GM23248 (cell line): ENCODE measurements around the gene CD59. TPM values are rescaled to one million over a fixed set of nuclear protein-coding genes. Genes with fewer than 3 reads are reported as not detected.
A peak's percentile ranks its signal among the peaks of the same experiment; 100 is the strongest.
"Not testable (repeated sequence)": the region's sequence is repeated elsewhere in the genome, so short reads cannot be mapped to it uniquely, and the experiment has no call there.

Experiments used
- DNase-seq: peaks from one replicate; pipeline ENCODE4 v3.0.0-alpha.2; 2015
- H2AFZ ChIP-seq: fragments of 200-600 bp; sonication (generic); 2 replicates; pipeline ENCODE4 v1.6.1; 2016; ENCODE audit warnings: antibody characterized with exemption
- H3F3A ChIP-seq: fragments of 200-600 bp; sonication (generic); 2 replicates; pipeline ENCODE4 v1.6.1; 2016; ENCODE audit warnings: mild to moderate bottlenecking, antibody characterized with exemption, mixed run types; ENCODE audit not compliant: insufficient read depth
- H3K27ac ChIP-seq: fragments of 200-600 bp; sonication (generic); 2 replicates; pipeline ENCODE4 v1.5.1; 2016; ENCODE audit warnings: mild to moderate bottlenecking
- H3K27me3 ChIP-seq: fragments of 200-600 bp; sonication (generic); replicated peaks from 2 replicates; pipeline ENCODE4 v1.6.1; 2016; ENCODE audit warnings: mild to moderate bottlenecking; ENCODE audit not compliant: insufficient read depth
- H3K36me3 ChIP-seq: fragments of 200-600 bp; sonication (generic); 2 replicates; pipeline ENCODE4 v1.6.1; 2016; ENCODE audit warnings: low read depth, mild to moderate bottlenecking
- H3K4me1 ChIP-seq: fragments of 200-600 bp; sonication (generic); 2 replicates; pipeline ENCODE4 v1.6.1; 2016; ENCODE audit warnings: mild to moderate bottlenecking; ENCODE audit not compliant: insufficient read depth
- H3K4me2 ChIP-seq: fragments of 200-600 bp; sonication (generic); one replicate; pipeline ENCODE4 v1.6.1; 2016; ENCODE audit warnings: mild to moderate bottlenecking; ENCODE audit not compliant: unreplicated experiment
- H3K4me3 ChIP-seq: fragments of 200-600 bp; sonication (generic); 2 replicates; pipeline ENCODE4 v1.5.1; 2016; ENCODE audit warnings: mild to moderate bottlenecking
- H3K79me2 ChIP-seq: fragments of 200-600 bp; sonication (generic); 2 replicates; pipeline ENCODE4 v1.6.1; 2016; ENCODE audit warnings: mild to moderate bottlenecking; ENCODE audit not compliant: insufficient read depth
- H3K9ac ChIP-seq: fragments of 200-600 bp; sonication (generic); 2 replicates; pipeline ENCODE4 v1.6.1; 2016; ENCODE audit warnings: mild to moderate bottlenecking
- H3K9me2 ChIP-seq: fragments of 200-600 bp; sonication (generic); 2 replicates; pipeline ENCODE4 v1.6.1; 2016; ENCODE audit warnings: mixed run types, mild to moderate bottlenecking, moderate library complexity; ENCODE audit not compliant: insufficient read depth
- H3K9me3 ChIP-seq: fragments of 200-600 bp; sonication (generic); one replicate; pipeline ENCODE4 v1.6.1; 2017; ENCODE audit warnings: low read depth
- H4K20me1 ChIP-seq: fragments of 200-600 bp; sonication (generic); 2 replicates; pipeline ENCODE4 v1.6.0; 2016; ENCODE audit not compliant: insufficient read depth
- EZH2 ChIP-seq: fragments of 200-600 bp; sonication (generic); IDR thresholded peaks from 2 replicates; pipeline ENCODE4 v1.6.1; 2018; ENCODE audit warnings: antibody characterized with exemption, mild to moderate bottlenecking; ENCODE audit not compliant: insufficient read depth, poor library complexity, severe bottlenecking
- EZH2phosphoT487 ChIP-seq: fragments of 200-600 bp; sonication (generic); IDR thresholded peaks from 2 replicates; pipeline ENCODE4 v1.6.1; 2018; ENCODE audit warnings: antibody characterized with exemption, moderate library complexity, mild to moderate bottlenecking, low read depth; ENCODE audit not compliant: insufficient read depth
- WGBS, 2 experiments: methylation state at CpG; one replicate each; pipeline ENCODE4 v1.1.6; 2015 to 2017; ENCODE audit warnings: low lambda C conversion rate in 2 of 2, low coverage in 1 of 2; ENCODE audit errors: missing lambda C conversion rate in 2 of 2; 5-methylcytosine and 5-hydroxymethylcytosine counted together
- in situ Hi-C: fragments of 300-500 bp; cut with MboI; formaldehyde crosslinking; loops from 2 replicates; pipeline ENCODE4 v1.15.0; 2020
- polyA plus RNA-seq: library from polyadenylated mRNA; unstranded; fragments of >200 nt; fragmentation: Nextera tagmentation; extraction: Ambion mirVana; gene quantifications from 2 replicates; pipeline ENCODE4 v1.2.1, GENCODE V29; 2016
- total RNA-seq: library from RNA; depleted of rRNA; stranded (reverse); fragments of >200 nt; shearing (Covaris generic); gene quantifications from 2 replicates; pipeline ENCODE4 v1.2.3, GENCODE V29; 2014

Gene CD59
- total and polyA plus RNA-seq, 2 experiments from 2014 or later: 1,314 to 2,015 TPM

DNA sequence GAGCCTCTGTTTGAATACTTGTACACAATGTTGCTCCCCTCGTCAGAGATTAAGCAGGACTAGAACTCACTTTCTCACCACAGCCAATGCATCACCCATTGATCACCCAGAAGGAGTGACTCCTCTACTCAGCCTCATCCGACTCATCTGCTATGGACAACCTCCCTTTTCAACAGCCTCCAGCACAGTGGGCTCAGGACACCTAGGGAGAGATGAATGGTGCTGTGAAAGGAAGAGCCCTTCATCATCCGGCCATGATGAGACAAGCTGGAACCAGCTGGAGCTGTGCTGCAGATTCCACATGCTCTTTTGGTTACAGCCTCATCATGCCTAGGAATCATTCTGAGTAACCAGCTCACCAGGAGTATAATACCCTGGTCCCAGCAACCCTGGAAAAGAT, 51.1 kb downstream of the CD59 start:
- Histone ChIP-seq H3K9ac (no peak overlapping the region), H2AFZ (no peak overlapping the region), H3K36me3 (no peaks in the 10 kb centered on the region), H3K4me3 (no peak overlapping the region), H3K9me3 (no peaks in the 10 kb centered on the region), H3K4me2 (no peak overlapping the region), H3K4me1 (peaks cover 41% of the 10 kb centered on the region), H3K27ac (peak overlapping the region; percentile 46), H3K27me3 (no peaks in the 10 kb centered on the region), H3K9me2 (no peaks in the 10 kb centered on the region), H3K79me2 (no peaks in the 10 kb centered on the region), H3F3A (peaks cover 56% of the 10 kb centered on the region), H4K20me1 (no peaks in the 10 kb centered on the region)
- TF ChIP-seq EZH2 (no peak), EZH2phosphoT487 (no peak)
- 3 to 11% methylated on average over 3 of the region's 3 CpGs for WGBS, 2 experiments
- in situ Hi-C loops: no loop called here
- peak; percentile 73 for DNase-seq

DNA sequence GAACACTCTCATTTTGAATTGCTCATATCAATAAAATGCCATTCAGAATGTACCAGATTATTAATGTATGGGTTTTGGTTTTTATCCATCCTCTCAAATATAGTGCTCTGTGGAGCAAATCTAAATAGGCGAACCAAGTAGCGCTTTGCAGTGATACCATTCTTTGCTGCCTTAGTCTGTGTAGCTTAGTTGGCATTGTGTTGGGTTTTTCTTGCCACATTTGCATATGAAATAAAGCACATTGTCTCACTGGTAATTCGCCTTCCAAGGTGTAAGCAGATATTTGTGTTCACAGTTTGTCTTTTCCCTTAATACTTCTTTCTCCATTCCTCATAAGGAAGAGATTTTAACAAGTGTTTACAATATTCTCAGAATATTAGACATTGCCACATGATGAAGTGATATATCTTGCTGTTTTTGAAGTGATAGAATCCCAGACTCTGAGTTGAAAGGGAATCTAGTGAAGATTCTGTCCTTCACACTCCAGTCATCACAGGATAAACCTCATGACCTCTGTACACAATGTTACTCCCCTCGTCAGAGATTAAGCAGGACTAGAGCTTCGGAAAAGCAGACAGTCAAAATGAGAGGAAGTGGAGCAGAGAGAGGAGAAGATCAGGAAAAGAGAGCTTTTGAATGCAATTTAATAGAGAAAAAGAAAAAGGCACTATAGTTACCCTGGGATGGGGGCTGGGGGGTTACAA, 52.1 kb downstream of the CD59 start:
- Histone ChIP-seq H3F3A (peaks cover 47% of the 10 kb centered on the region), H3K9me2 (no peaks in the 10 kb centered on the region), H3K4me3 (no peak overlapping the region), H3K79me2 (no peaks in the 10 kb centered on the region), H3K4me2 (peak overlapping the region; percentile 24), H3K27ac (peak overlapping the region; percentile 46), H4K20me1 (no peaks in the 10 kb centered on the region), H3K27me3 (no peaks in the 10 kb centered on the region), H3K36me3 (no peaks in the 10 kb centered on the region), H3K9me3 (no peaks in the 10 kb centered on the region), H3K9ac (0 out of 2 replicates have a peak overlapping the region, but pooled peaks have one; percentile 9), H2AFZ (peak overlapping the region; percentile 47; the same call in 1 of the 2 replicates), H3K4me1 (peaks cover 31% of the 10 kb centered on the region)
- WGBS, 2 experiments: 70 to 71% methylated on average over 5 of the region's 5 CpGs
- TF ChIP-seq EZH2 (no peak), EZH2phosphoT487 (no peak)
- in situ Hi-C loops: loop anchor here (5.0 kb wide), 1 partner anchor 322 kb away; no protein-coding TSS in a partner anchor
- DNase-seq: no peak

DNA sequence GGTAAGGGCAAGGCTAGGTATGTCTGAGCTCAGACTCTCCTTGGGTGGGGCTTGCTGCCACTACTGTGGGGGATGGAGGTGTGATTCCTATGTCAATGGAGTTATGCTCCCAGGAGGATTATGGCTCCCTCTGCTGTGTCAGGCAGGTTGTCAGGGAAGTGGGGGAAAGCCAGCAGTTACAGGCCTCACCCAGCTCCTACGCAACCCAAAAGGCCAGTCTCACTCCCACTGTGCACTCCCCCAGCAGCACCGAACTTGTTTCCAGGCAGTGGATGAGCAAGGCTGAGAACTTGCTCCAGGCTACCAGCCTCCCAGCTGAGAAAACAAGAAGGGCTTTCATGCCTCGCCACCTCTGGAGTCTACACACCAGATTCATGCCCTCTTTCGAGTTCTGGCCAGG, 53.8 kb downstream of the CD59 start:
- Histone ChIP-seq H3F3A (peaks cover 36% of the 10 kb centered on the region), H3K27me3 (no peaks in the 10 kb centered on the region), H3K4me1 (peaks cover 19% of the 10 kb centered on the region), H3K79me2 (no peaks in the 10 kb centered on the region), H4K20me1 (no peaks in the 10 kb centered on the region), H3K27ac (peak overlapping the region; percentile 12; the same call in 1 of the 2 replicates), H3K9me3 (no peaks in the 10 kb centered on the region), H3K4me3 (no peak overlapping the region), H3K4me2 (no peak overlapping the region), H2AFZ (no peak overlapping the region), H3K36me3 (no peaks in the 10 kb centered on the region), H3K9ac (no peak overlapping the region), H3K9me2 (no peaks in the 10 kb centered on the region)
- peak; percentile 38 for DNase-seq
- TF ChIP-seq EZH2phosphoT487 (no peak), EZH2 (no peak)
- WGBS, 2 experiments: 93 to 96% methylated on average over 4 of the region's 4 CpGs
- in situ Hi-C loops: loop anchor here (5.0 kb wide), 1 partner anchor 320 kb away; no protein-coding TSS in a partner anchor

DNA sequence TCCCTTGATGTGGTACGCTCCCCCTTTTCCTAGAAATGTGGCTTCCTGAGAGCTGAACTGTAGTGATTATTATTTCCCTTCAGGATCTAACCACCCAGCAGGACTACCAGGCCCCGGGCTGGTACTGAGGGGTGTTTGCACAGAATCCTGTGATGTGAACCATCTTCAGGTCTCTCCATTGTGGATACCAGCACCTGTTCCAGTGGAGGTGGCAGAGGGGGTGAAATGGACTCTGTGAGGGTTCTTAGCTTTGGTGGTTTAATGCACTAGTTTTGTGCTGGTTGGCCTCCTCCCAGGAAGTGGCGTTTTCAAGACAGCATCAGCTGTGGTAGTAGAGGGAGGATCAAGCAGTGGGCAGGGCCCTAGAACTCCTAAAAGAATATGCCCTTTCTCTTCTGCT, 54.2 kb downstream of the CD59 start:
- H3K4me2 ChIP-seq: no peak overlapping the region
- WGBS, 2 experiments: 87 to 94% methylated on average over 3 of the region's 3 CpGs

DNA sequence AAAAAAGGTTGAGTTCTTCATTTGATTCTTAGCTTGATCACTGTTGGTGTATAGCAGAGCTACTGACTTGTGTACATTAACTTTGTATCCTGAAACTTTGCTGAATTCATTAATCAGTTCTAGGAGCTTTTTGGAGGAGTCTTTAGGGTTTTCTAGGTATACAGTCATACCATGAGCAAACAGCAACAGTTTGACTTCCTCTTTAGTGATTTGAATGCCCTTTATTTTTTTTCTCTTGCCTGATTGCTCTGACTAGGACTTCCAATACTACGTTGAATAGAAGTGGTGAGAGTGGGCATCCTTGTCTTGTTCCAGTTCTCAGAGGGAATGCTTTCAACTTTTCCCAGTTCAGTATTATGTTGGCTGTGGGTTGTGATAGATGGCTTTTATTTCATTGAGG, 57.6 kb downstream of the CD59 start:
- not testable (repeated sequence) for H2AFZ ChIP-seq, H4K20me1 ChIP-seq, H3K9ac ChIP-seq, H3K4me3 ChIP-seq, DNase-seq, H3K4me2 ChIP-seq, H3K27ac ChIP-seq, H3K9me3 ChIP-seq, H3K79me2 ChIP-seq, H3K36me3 ChIP-seq, H3K9me2 ChIP-seq, H3K27me3 ChIP-seq
- H3F3A ChIP-seq: peaks cover 22% of the 10 kb centered on the region; the same call in 1 of the 2 replicates
- WGBS, 2 experiments: 96 to 100% methylated on average over 1 of the region's 1 CpG
- peaks cover 18% of the 10 kb centered on the region for H3K4me1 ChIP-seq
- in situ Hi-C loops: loop anchor here (10.0 kb wide), 1 partner anchor 134 kb away; no protein-coding TSS in a partner anchor

More for the DNA sequence above, 54.2 kb downstream of the CD59 start:
- TF ChIP-seq EZH2 (no peak), EZH2phosphoT487 (no peak)
- Histone ChIP-seq H3K79me2 (no peaks in the 10 kb centered on the region), H3K4me1 (peaks cover 19% of the 10 kb centered on the region), H3K27me3 (no peaks in the 10 kb centered on the region), H3K9me2 (no peaks in the 10 kb centered on the region), H3K27ac (no peak overlapping the region), H3K9me3 (no peaks in the 10 kb centered on the region), H3K4me3 (no peak overlapping the region), H3K36me3 (no peaks in the 10 kb centered on the region), H3F3A (peaks cover 33% of the 10 kb centered on the region; the same call in 1 of the 2 replicates), H2AFZ (no peak overlapping the region), H4K20me1 (no peaks in the 10 kb centered on the region), H3K9ac (no peak overlapping the region)
- in situ Hi-C loops: loop anchor here (5.0 kb wide), 1 partner anchor 320 kb away; no protein-coding TSS in a partner anchor
- no peak for DNase-seq
